Ovary (tissue), 3 donors: ENCODE measurements around the gene RBPJ.

Experiments
- CTCF ChIP-seq, 3 donors: fragments of 450-650 bp in 2 of 3; fragments of 200-600 bp in 1 of 3; IDR thresholded peaks; one replicate each; pipeline versions ENCODE4 v1.5.1 to v1.8.0; 2016 to 2022; ENCODE audit warnings: antibody characterized with exemption in 3 of 3, mild to moderate bottlenecking in 1 of 3
- EP300 ChIP-seq: sonication (generic); formaldehyde crosslinking; IDR thresholded peaks from one replicate; pipeline ENCODE4 v1.6.1; 2017; ENCODE audit warnings: antibody characterized with exemption
- POLR2A ChIP-seq: fragments of 450-650 bp; IDR thresholded peaks from one replicate; pipeline ENCODE4 v1.6.1; 2017; ENCODE audit warnings: antibody characterized with exemption, mild to moderate bottlenecking, moderate library complexity
- donor health status: DM: no; HTN: no; CAD: no.

DNA sequence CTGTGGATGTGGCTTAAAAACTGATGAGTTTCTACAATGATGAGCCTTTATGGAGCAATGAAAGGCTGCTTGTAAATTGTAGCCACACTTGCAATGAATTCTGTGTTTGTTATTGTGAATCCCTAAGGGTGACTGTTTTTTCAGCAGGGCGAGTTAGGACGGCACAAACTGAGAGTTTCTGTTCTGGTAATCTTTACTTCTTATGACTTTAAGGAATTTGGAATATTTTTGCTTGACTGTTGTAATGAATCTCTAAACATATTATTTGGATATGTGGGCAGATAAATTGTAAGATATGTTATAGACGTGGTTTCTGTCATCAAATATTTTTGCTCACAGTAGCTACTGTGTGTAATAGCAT is 22.2 kb downstream of the RBPJ start:
- TF ChIP-seq CTCF (IDR thresholded peaks at IDR 0.05) (no peak), POLR2A (no peak), EP300 (no peak)
